Measurements from ENCODE around the gene PAFAH2.
"Not testable (repeated sequence)": the region's sequence is repeated elsewhere in the genome, so short reads cannot be mapped to it uniquely, and the experiment has no call there.

The PAFAH2 gene

GRCh38 chr1:25978403-25978802, 19.5 kb downstream of the PAFAH2 start:
- no peak for DNase-seq

DNA sequence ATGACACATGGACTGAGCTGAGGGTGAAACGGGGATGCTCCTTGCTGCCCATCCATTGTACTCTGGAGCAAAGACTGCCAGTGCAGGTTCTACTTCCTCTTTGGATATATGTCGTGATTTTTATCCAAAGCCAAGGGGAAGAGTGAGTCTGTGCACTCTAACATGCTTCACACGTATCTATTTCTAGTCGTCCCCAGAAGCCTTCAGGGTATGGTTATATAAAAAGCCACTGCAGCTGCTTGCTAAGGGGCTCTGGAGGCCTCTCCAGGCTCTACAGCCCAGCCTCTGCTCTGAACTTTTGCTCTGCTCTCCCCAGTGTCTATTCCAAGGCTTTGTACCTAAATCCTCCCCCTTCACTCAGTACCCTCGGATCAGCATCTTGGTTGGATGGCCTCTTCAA, 20.1 kb downstream of the PAFAH2 start:
- DNase-seq, result no peak

GRCh38 chr1:25973610-25974321, 24.1 kb downstream of the PAFAH2 start:
- DNase-seq, result no peak

GRCh38 chr1:25971811-25972180, 26.1 kb downstream of the PAFAH2 start:
- no peak for DNase-seq

GRCh38 chr1:25971066-25971810, 26.6 kb downstream of the PAFAH2 start:
- DNase-seq, result no peak

GRCh38 chr1:25967308-25967707, 30.6 kb downstream of the PAFAH2 start:
- DNase-seq, result no peak

DNA sequence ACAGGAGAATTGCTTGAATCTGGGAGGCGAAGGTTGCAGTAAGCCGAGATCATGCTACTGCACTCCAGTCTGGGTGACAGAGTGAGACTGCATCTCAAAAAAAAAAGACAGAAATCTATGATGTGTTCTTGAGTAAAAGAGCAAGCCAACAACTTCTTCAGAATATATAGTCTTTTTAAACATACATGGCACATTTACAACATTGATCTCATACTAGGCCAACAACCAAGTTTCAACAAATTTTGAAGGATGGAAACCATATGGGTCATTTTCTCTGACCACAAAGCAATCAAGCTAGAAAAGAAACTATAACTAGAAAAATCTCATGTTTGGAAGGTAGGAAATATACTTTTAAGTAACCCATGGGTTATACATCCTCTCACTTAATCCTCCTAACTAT, 38.3 kb downstream of the PAFAH2 start:
- DNase-seq, result no peak

GRCh38 chr1:25958465-25958864, 39.4 kb downstream of the PAFAH2 start:
- no peak for DNase-seq

- DNase-seq, result no peak
Observed at GRCh38 chr1:25955553-25955952, 42.3 kb downstream of the PAFAH2 start.

GRCh38 chr1:25954282-25954938, 43.5 kb downstream of the PAFAH2 start:
- DNase-seq, result no peak

- DNase-seq, result peak; percentile 98
Observed at GRCh38 chr1:25952841-25953401, 44.9 kb downstream of the PAFAH2 start.

DNA sequence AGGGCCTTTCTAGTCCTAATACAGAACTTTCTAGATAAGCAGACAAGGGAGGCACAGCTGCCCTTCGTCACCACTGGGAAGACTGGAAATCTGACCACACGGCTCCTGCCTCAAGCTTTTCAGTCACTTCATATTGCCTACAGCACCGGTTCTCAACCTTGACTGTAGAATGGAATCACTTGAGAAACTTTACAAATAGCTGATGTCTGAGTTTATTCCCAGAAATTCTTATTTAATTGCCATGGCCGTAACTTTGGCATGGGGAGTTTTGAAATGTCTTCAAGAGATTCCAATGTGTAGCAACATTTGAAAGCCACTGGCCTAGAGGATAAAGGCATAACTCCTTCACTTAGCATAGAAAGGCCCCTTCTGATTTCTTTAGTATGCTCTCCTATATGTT, 49.2 kb downstream of the PAFAH2 start:
- DNase-seq, result no peak

GRCh38 chr1:25947027-25947426, 50.8 kb downstream of the PAFAH2 start:
- DNase-seq, result no peak

DNA sequence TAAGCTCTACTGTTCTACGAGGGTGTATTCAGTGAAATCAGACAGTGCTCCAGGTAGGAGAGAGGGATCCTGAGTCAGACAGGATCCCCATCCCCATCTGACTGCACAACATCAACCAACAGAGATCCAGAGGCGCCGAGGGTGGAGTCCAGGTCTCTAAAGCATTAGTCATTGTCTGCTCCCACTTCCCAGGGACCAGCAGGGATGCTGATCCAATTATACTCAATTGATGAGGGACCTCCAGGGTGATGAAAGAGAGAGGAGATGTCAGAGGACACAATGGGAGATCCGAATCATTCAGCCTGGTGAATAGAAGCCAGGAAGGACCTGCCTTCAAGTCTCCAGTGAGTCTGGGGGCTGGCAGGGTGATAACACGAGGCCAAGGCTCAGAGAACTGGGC, 52.1 kb downstream of the PAFAH2 start:
- DNase-seq, result no peak

- no peak for DNase-seq
Observed at GRCh38 chr1:25944986-25945385, 52.9 kb downstream of the PAFAH2 start.

DNA sequence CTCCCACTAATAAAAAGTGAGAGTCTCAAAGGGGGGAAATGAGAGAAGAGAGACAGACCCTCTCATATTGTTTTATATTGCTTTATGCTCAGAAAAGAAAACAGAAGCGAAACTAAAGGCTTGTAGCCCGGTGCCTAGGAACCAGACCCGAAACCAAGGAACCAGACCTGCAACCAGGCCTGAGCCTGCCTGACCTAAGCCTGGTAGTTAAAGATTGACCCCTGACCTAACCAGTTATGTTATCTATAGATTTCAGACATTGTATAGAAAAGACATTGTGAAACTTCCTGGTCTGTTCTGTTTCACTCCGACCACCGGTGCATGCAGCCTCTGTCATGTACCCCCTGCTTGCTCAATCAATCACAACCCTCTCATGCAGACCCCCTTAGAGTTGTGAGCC, 54.4 kb downstream of the PAFAH2 start:
- DNase-seq, result not testable (repeated sequence)

GRCh38 chr1:25936947-25937346, 60.9 kb downstream of the PAFAH2 start:
- DNase-seq, result no peak

GRCh38 chr1:25933479-25934365, 64.1 kb downstream of the PAFAH2 start:
- no peak for DNase-seq

- DNase-seq, result not testable (repeated sequence)
Observed at GRCh38 chr1:25932811-25933400, 65.0 kb downstream of the PAFAH2 start.

- DNase-seq, result no peak
Observed at GRCh38 chr1:25932321-25932720, 65.5 kb downstream of the PAFAH2 start.

- DNase-seq, result no peak
Observed at GRCh38 chr1:25929016-25929415, 68.8 kb downstream of the PAFAH2 start.

Measured in NCI-H524 treated with DMSO at 0.1 percent for 48 hours (cell line).